EL (cell line): ENCODE data around the gene EIF5A2.
"Not testable (repeated sequence)": the region's sequence is repeated elsewhere in the genome, so short reads cannot be mapped to it uniquely, and the experiment has no call there.

Experiments
- DNase-seq: peaks from one replicate; pipeline ENCODE4 v3.0.0-alpha.2; 2016

EIF5A2 gene

GRCh38 chr3:170896333-170896732 lies 12.1 kb downstream of the EIF5A2 start:
- not testable (repeated sequence) for DNase-seq

- DNase-seq: no peak
Observed at GRCh38 chr3:170893895-170894294, 14.5 kb downstream of the EIF5A2 start.

GRCh38 chr3:170889630-170890029 lies 18.8 kb downstream of the EIF5A2 start:
- DNase-seq: no peak

- no peak for DNase-seq
Observed at GRCh38 chr3:170889132-170889531, 19.3 kb downstream of the EIF5A2 start.

- DNase-seq: not testable (repeated sequence)
Observed at GRCh38 chr3:170884109-170884930, 24.1 kb downstream of the EIF5A2 start.

GRCh38 chr3:170878688-170879087 lies 29.7 kb downstream of the EIF5A2 start:
- not testable (repeated sequence) for DNase-seq

- not testable (repeated sequence) for DNase-seq
Observed at GRCh38 chr3:170877311-170877710, 31.1 kb downstream of the EIF5A2 start.

GRCh38 chr3:170876537-170876936 lies 31.9 kb downstream of the EIF5A2 start:
- DNase-seq: no peak

- DNase-seq: peak; percentile 97
Observed at GRCh38 chr3:170869645-170870593, 38.5 kb downstream of the EIF5A2 start, which contains the start of gene RPL22L1. Gene RPL22L1, minus strand, starts transcription at chr3:170870195. Its CDS starts 28 bp downstream, at chr3:170870167.

GRCh38 chr3:170869239-170869590 lies 39.2 kb downstream of the EIF5A2 start:
- DNase-seq: no peak

- no peak for DNase-seq
Observed at GRCh38 chr3:170868577-170869238, 39.7 kb downstream of the EIF5A2 start.

GRCh38 chr3:170867143-170867937 lies 41.1 kb downstream of the EIF5A2 start:
- peak; percentile 14 for DNase-seq

GRCh38 chr3:170866499-170866898 lies 41.9 kb downstream of the EIF5A2 start:
- DNase-seq: no peak

GRCh38 chr3:170865209-170866094 lies 43.0 kb downstream of the EIF5A2 start:
- DNase-seq: peak; percentile 13

- peak; percentile 52 for DNase-seq
Observed at GRCh38 chr3:170864525-170865208, 43.8 kb downstream of the EIF5A2 start.

- DNase-seq: peak; percentile 22
Observed at GRCh38 chr3:170863816-170864215, 44.6 kb downstream of the EIF5A2 start.

- peak; percentile 38 for DNase-seq
Observed at GRCh38 chr3:170862618-170863374, 45.6 kb downstream of the EIF5A2 start.

- DNase-seq: no peak
Observed at GRCh38 chr3:170858599-170858998, 49.8 kb downstream of the EIF5A2 start.

- DNase-seq: no peak
Observed at GRCh38 chr3:170852324-170852723, 56.1 kb downstream of the EIF5A2 start.
